ENCODE measurements around the gene ZNF587.
"Not testable (repeated sequence)": the region's sequence is repeated elsewhere in the genome, so short reads cannot be mapped to it uniquely, and the experiment has no call there.

The ZNF587 gene

GRCh38 chr19:57888107-57888559 lies 38.5 kb downstream of the ZNF587 start:
- no peak for DNase-seq

DNA sequence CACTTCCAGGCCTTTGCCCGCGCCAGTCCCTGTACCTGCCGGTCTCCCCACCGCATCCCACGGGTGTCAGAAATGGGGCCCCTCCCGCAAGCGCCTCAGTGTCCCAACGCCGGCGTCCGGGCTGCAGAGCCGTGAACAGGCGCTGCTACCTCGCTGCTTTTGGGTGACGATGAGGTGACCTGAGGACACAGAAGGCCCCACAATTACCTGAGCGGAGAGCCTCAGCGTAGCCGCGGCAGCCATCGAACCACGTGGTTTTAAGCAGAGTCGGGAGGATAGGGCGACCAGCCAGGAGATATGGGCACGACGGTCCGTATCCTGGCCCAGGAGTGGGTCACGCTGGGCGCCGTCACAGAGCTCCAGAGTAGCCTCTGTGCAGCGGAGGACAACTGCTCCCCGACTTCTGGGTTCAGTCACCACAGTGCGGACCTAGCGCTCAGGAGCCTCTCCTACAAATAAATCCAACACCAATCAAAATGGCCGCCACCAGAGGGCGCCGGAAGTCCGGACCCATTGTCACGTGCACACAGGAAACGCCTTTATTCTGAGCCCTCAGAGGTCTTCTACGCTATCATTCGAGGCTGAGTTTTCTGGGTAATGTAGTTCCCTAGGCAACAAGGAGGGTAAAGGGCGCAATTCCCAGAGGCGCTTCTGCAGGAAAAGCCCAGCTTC lies 39.0 kb downstream of the ZNF587 start, which contains the start of gene ZNF814:
Gene ZNF814 (minus strand): TSS at position 478 of the 672 bp plus-strand sequence. CDS start 235 bp downstream, at position 243.
- peak; percentile 86 to 87 for DNase-seq

DNA sequence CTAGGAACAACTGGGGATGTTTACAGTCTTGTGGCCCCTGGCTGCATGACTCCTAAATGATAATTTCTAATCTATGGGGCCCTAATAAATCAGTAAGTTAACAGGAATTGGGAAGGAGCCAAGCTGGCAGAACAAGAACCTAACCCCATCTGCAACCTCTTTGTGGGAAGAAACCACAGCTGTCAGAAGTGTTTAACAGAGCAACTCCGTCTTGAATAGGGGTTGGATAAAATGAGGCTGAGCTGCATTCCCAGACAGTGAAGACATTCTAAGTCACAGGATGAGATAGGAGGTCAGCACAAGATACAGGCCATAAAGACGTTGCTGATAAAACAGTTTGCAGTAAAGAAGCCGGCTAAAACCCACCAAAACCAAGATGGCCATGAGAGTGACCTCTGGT lies 41.0 kb downstream of the ZNF587 start:
- not testable (repeated sequence) for DNase-seq

- no peak for DNase-seq
These were observed 50.7 kb downstream of the ZNF587 start for GRCh38 chr19:57900311-57900710.

GRCh38 chr19:57903618-57904184 lies 54.0 kb downstream of the ZNF587 start:
- no peak for DNase-seq

DNA sequence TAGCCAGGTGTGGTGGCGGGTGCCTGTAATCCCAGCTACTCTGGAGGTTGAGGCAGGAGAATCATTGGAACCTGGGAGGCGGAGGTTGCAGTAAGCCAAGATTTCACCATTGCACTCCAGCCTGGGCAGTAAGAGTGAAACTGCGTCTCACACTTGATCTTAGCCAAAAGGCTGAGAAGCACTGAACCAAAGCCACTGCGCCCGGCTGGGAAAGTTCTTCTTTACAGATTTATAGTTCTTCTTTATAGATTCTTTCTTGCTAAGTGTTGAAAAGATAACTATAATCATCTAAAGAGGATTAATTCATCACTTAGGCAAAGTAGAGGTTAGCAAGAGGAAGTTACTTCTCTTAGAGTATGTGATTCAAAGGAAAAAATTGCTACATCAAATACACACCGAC lies 55.6 kb downstream of the ZNF587 start:
- DNase-seq = no peak

GRCh38 chr19:57907394-57907793 lies 57.7 kb downstream of the ZNF587 start:
- DNase-seq = no peak

DNA sequence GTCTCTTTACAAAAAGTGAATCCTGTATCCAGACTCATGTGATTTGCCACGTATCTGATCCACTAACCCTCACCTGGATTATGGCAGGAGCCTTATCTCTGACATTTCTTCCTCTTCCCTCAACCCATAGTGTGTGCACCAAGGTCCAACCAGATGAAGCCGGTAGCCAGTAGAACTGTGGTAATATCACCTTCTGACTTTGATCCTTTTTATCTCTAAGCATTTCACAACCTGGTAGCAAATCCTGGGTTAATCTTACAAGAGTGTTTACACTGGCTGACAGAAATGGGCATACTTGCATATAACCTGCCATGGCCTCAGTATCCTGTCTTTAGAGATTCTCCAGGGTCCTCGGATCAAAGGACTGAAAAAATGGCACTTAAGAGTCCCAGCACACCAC lies 64.9 kb downstream of the ZNF587 start:
- DNase-seq = no peak
